ENCODE results near the gene CDK4. TPM values are rescaled to one million over a fixed set of nuclear protein-coding genes. Genes with fewer than 3 reads are reported as not detected.

The CDK4 gene
- total RNA-seq, 2 experiments from 2014 or later, result 275 to 304 TPM

DNA sequence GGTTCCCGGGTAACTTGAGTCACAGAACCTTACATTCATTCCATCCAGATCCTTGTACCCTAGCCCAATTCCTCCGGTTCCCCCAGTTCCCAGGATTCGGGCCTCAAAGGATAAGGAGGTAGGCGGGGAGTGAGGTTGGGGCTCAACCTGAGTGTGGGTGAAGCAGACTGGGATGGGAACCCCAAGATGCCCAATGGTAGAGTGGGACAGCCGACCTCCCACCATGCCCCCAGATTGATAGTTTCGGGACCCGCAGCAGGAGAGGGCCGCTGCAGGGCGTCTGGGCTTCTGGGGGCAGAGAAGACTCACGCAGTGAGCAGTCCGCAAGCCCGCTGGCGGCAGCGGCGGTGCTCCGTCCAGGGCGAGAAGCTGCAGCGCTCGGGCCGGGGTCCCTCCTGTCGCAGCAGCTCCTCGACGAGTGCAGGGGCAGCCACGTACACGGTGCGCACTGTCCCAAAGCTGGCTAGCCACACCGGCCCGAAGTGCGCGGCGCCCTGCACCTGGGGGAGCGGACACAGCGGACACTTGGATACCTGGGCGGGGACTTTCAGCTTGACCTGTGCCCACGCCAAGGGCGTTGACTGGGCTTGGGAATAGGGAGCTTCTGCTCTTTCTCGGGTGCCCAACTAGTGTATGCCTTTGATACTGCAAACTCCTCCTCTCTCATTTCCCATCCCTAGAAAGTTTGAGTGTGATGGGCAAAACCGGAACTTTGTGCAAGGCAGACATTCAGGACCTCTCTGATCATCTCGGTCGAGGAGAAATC, 13.8 kb upstream of the CDK4 start:
- peaks cover 54% of the 10 kb centered on the region for H3K36me3 Mint-ChIP-seq
- peaks cover 46% of the 10 kb centered on the region for H3K4me1 Mint-ChIP-seq
- peaks cover 5% of the 10 kb centered on the region for H3K27me3 Mint-ChIP-seq
- DNase-seq, result no peak
- peak overlapping the region; percentile 89 for H3K4me3 Mint-ChIP-seq
- peak overlapping the region; percentile 79 for H3K27ac Mint-ChIP-seq
- no peaks in the 10 kb centered on the region for H3K9me3 Mint-ChIP-seq

DNA sequence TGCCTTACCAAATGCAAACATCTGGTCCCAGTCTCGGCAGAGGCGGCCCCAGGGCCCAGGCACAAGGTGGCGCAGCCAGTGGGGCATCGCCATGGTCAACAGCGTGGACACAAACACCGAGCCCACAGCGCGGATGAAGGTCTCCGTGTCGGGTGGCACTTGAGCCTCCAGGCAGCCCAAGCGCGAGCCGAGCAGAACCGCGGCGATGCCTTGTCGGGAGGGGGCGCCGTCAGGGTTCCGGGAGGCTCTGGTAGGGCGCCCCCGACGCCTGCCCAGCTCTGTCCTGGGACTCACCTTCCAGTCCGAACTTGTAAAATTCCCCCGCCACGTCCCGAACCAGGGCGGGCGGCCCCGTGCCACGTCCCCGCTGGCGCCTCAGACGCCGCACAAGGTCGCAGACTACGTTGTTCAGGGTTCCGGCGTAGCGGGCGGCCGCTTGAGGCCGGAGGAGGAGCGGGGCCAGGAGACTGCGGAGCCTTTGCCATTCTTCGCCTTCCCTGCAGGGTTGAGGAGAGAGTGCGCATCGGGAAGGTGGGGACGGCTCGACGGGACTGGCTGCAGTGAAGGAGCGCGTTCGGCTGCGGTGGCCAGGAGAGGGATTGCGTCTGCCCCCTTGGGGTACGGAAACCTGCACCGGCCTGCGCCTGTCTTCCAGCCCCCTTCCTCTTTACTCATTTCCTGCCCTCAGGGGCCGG, 13.0 kb upstream of the CDK4 start:
- H3K27ac Mint-ChIP-seq, result peak overlapping the region; percentile 79
- H3K27me3 Mint-ChIP-seq, result peaks cover 5% of the 10 kb centered on the region
- H3K4me3 Mint-ChIP-seq, result peak overlapping the region; percentile 89
- peaks cover 42% of the 10 kb centered on the region for H3K4me1 Mint-ChIP-seq
- H3K36me3 Mint-ChIP-seq, result peaks cover 50% of the 10 kb centered on the region
- DNase-seq, result peak; percentile 66
- H3K9me3 Mint-ChIP-seq, result no peaks in the 10 kb centered on the region

DNA sequence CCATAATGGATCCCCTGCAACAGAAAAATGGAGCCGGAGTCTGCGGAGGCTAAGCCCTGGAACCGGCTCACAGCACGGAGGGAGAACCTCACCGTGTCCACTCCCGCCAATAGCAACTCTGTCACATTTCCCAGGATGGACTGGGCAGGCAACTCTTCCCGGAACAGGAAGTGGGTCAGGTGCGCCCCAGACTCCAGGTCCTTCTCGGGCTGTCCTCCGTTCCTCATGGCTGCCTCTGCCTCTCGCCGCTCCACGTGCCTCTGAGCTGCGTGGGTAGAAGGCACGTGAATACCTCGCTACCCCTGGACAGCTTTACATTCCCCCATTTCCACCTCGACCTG, 12.5 kb upstream of the CDK4 start:
- peak overlapping the region; percentile 79 for H3K27ac Mint-ChIP-seq
- peak; percentile 29 for DNase-seq
- peaks cover 48% of the 10 kb centered on the region for H3K36me3 Mint-ChIP-seq
- H3K27me3 Mint-ChIP-seq, result peaks cover 5% of the 10 kb centered on the region
- peak overlapping the region; percentile 89 for H3K4me3 Mint-ChIP-seq
- H3K9me3 Mint-ChIP-seq, result no peaks in the 10 kb centered on the region
- H3K4me1 Mint-ChIP-seq, result peaks cover 42% of the 10 kb centered on the region

DNA sequence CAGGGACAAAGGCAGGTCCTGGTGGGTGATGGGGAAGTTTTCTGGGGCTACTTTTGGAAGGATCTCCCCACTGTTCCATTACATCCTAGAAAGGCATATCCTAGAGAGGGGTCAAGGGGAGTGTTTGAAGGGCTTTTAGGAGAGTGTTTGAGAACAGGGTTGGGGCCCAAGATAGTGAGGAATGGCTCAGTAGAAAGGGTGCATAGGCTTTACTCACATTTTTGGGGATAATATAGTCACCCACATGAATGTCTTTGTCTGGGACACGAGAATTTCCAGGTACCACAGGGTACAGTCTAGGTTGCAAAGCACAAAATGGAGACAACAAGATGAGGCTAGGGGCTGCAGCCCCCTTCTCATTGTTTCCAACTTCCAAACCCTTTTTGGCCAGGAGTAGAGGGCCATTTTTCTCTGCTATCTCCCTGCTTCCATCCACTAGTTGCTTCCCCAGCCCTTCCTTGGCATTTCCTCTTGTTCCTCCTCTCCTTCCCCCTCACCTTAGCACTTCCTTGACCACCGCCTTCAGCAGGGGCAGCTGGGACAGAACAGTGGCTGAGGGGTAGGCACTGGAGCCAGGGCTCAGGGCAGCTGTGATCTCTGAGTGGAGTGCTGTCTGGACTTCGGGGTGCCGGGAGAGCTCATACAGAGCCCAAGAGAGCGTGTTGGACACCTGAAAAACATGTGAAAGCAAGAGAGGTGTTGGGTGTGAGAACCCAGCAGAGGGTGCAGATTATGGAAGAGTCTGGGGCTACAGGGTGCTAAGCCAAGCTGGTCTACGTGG, 12.0 kb upstream of the CDK4 start:
- Mint-ChIP-seq H3K4me1 (peaks cover 44% of the 10 kb centered on the region), H3K27me3 (peaks cover 5% of the 10 kb centered on the region), H3K9me3 (no peaks in the 10 kb centered on the region), H3K4me3 (peak overlapping the region; percentile 89), H3K36me3 (peaks cover 44% of the 10 kb centered on the region), H3K27ac (peak overlapping the region; percentile 51)
- DNase-seq, result no peak

DNA sequence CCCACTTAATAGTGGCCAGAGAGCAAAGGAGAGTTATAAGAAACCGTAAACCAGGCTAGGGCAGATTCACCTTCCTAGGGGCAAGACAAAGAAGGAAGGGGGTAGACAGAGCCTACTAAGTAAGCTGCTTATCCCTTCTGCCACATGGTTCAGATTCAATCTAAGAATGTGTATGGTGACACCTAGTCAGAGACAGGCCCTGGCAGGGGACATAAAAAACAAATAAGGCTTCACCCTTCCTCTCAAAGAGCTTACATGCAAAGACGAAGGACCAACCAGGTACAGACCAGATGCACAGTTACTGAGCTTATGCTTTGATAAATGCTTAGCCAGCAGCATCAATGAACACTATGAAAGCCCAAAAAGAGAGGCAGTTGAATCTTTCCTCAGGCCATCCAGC, 10.4 kb upstream of the CDK4 start:
- Mint-ChIP-seq H3K27ac (no peak overlapping the region), H3K36me3 (peaks cover 33% of the 10 kb centered on the region), H3K4me1 (peaks cover 43% of the 10 kb centered on the region), H3K9me3 (no peaks in the 10 kb centered on the region), H3K27me3 (peaks cover 5% of the 10 kb centered on the region), H3K4me3 (no peak overlapping the region)
- no peak for DNase-seq

DNA sequence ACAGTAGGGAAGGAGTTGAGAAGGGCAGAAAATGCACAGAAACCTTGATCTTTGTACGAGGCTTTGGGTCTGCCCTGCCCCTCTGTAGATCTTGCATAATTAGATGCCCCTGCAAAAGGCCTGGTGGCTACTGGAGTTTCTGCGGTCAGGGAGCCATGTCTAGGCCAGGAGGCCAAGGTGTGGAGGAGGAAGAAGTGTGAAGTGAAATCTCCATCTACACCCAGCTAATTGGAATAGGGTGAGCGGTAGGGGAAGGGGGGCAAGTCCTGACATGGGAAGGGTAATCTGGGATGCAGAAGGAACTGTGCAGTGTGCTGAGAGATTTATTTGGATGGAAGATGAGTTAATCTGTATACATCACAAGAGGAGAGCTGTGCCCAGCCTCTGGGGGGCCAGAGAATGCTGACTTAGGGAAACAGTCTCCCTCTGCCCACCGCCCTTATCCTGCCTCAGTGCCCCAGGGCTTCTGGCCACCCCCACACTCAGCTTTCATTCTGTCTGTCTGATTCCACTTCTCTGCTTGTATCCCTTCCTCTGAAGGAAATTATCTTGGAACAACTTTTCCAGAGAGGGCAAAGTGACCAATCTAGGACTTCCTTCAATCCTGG, 9.4 kb upstream of the CDK4 start:
- Mint-ChIP-seq H3K27ac (no peak overlapping the region), H3K9me3 (no peaks in the 10 kb centered on the region), H3K4me1 (peaks cover 40% of the 10 kb centered on the region), H3K4me3 (no peak overlapping the region), H3K27me3 (no peaks in the 10 kb centered on the region), H3K36me3 (peaks cover 38% of the 10 kb centered on the region)
- no peak for DNase-seq

DNA sequence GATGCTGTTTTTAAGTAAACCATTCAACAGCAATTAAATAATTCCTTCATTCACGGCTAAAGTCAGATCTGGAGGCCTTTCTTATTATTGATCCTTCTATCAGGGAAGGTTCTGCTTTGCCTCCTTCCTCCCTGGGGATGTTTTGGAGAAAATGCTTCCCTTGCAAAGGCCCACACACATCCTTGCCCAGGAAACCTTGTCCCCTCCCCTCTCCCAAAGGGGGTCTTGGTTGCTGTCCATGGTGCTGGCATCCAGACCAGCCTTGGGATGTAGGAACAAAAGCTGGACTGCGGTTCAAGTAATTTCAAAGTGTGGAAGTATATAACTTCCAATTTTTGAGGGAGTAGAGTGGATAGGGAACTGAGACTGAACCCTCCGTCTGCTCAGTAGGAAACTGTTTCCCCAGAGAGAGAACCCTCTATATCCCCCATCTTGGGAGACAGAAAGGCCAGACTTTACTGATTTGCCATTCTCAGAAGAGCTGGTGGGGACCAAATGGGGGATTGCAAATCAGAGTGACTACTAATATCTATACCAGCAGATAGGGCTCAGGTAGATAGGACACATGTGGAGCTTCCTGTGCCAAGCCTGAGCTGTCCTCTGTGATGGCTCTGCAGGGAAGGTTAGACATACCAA, 8.4 kb upstream of the CDK4 start:
- H3K4me1 Mint-ChIP-seq, result peaks cover 40% of the 10 kb centered on the region
- H3K4me3 Mint-ChIP-seq, result no peak overlapping the region
- DNase-seq, result no peak
- no peak overlapping the region for H3K27ac Mint-ChIP-seq
- no peaks in the 10 kb centered on the region for H3K27me3 Mint-ChIP-seq
- peaks cover 38% of the 10 kb centered on the region for H3K36me3 Mint-ChIP-seq
- H3K9me3 Mint-ChIP-seq, result no peaks in the 10 kb centered on the region

DNA sequence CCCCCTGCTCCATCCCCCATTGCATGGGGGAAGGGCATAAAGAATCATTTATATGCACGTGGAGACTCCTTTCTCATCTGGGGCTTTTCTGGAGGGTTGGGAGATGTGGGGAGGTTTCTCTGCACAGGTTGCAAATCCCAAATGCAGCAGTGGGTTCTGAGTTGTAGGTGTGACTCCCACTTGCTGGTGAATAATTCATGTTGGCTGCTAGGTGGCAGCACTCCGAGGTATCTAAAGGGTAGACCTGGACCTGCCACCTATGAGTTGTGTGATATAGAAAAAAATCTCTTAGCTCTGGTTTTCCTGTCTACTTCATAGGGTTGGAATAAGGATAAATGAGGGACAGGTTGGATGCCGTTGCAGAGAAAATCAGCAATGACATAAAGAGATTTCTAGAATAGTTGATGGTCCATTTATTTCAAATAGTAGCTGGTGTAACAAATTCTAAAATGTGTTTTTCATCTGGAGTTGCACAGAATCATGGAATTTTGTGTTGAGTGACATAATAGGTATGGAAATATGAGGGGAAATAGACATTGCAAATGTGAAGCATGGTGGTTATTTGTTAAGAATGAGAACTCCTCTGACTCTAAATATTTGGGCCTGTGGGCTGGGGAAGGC, 7.4 kb upstream of the CDK4 start:
- Mint-ChIP-seq H3K36me3 (peaks cover 34% of the 10 kb centered on the region), H3K4me3 (no peak overlapping the region), H3K27ac (no peak overlapping the region), H3K27me3 (no peaks in the 10 kb centered on the region), H3K4me1 (peaks cover 37% of the 10 kb centered on the region), H3K9me3 (no peaks in the 10 kb centered on the region)
- DNase-seq, result peak; percentile 39

DNA sequence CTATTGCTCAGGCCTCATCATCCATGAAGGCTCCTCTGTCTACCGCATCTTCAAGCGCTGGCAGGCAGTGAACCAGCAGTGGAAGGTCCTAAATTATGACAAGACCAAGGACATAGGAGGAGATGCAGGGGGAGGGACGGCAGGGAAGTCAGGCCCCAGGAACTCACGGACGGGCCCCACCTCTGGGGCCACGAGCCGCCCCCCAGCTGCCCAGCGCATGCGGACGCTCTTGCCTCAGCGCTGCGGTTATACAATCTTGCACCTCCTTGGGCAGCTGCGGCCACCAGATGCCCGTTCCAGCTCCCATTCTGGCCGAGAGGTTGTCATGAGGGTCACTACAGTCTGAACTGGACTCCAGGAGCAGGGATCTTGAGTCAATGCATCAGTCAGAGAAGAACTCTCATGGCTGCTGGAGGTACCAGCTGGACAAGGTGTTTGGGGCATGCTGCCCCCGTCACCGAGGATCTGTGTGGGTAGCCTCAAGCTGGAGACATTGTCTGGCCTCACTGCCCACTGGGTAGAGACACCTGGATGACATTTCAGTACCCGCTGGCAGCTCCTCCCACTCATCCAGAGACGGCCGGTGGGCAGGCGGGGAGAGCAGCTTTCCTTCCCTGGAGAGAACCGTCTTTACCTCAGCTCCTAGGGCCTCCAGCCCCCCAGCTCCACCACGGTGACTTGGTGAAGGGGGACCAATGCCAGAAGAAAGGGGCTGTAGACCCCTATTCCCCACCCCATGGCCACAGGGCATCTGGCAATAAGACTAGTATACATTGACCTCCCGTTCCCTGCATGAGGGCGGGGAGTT, 6.6 kb upstream of the CDK4 start:
- H3K9me3 Mint-ChIP-seq, result no peaks in the 10 kb centered on the region
- H3K36me3 Mint-ChIP-seq, result peaks cover 29% of the 10 kb centered on the region
- no peaks in the 10 kb centered on the region for H3K27me3 Mint-ChIP-seq
- no peak overlapping the region for H3K27ac Mint-ChIP-seq
- DNase-seq, result no peak
- no peak overlapping the region for H3K4me3 Mint-ChIP-seq
- H3K4me1 Mint-ChIP-seq, result peaks cover 39% of the 10 kb centered on the region

DNA sequence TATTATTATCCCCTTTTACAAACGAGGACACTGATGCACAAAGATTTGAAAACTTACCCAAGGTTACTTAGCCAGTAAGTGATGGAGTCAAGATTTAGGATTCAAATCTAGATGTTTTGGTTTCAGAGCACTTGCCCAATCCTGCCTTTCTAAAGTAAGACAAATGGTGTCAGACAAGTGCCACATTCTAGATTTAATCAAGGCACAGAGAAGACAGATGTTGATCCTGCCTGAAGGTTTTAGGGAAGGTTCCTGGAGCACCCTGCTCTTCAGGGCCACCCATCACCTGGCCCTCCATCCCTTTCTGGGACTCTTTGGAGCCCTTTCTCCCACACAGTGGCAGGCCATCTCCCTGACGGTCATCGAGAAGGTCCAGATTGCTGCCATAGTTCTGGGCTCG, 5.7 kb upstream of the CDK4 start:
- Mint-ChIP-seq H3K9me3 (no peaks in the 10 kb centered on the region), H3K27me3 (no peaks in the 10 kb centered on the region), H3K4me1 (peaks cover 39% of the 10 kb centered on the region), H3K36me3 (peaks cover 21% of the 10 kb centered on the region), H3K4me3 (no peak overlapping the region), H3K27ac (no peak overlapping the region)
- no peak for DNase-seq

DNA sequence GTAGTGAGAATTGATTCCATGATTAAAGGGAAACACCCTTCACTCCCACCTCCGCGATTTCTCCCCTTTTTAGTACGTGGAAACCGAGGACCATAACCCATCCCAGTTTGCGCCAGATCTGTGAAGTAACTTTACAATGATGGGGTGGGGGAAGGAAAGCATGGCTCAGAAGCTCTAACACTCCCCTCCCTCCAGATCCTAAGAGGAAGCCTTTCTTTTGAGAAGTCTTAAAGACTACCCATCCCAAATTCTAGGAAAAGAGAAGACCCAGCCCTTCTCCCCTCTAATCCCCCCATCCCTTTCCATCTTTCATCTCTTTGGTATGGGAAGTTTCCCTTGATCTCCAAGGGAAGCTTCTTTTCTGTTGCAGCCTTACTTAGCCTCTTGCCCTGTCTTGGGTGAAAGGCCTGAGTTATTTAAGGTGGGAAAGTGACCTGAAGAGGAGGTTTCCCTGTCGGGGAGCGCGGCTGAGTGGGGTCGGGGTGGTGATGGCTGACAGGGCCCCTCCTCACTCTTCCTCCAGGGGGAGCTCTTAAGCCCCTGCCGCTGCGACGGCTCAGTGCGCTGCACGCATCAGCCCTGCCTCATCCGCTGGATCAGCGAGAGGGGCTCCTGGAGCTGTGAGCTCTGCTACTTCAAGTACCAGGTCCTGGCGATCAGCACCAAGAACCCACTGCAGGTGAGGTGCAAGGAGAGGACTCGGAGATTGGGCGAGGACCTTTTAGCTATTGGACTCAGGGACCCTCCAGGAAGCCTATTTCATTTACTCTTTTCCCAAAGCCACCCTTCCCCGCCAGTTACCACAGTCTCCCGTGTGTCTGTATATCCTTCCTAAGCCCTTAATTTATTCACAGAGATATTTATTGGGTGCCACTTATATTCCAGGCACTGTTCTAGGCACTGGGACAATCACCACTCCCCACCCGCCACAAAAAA, 4.6 kb upstream of the CDK4 start:
- Mint-ChIP-seq H3K27me3 (no peaks in the 10 kb centered on the region), H3K4me1 (peaks cover 39% of the 10 kb centered on the region), H3K4me3 (peak overlapping the region; percentile 87), H3K27ac (peak overlapping the region; percentile 51), H3K36me3 (peaks cover 25% of the 10 kb centered on the region), H3K9me3 (no peaks in the 10 kb centered on the region)
- peak; percentile 78 for DNase-seq

DNA sequence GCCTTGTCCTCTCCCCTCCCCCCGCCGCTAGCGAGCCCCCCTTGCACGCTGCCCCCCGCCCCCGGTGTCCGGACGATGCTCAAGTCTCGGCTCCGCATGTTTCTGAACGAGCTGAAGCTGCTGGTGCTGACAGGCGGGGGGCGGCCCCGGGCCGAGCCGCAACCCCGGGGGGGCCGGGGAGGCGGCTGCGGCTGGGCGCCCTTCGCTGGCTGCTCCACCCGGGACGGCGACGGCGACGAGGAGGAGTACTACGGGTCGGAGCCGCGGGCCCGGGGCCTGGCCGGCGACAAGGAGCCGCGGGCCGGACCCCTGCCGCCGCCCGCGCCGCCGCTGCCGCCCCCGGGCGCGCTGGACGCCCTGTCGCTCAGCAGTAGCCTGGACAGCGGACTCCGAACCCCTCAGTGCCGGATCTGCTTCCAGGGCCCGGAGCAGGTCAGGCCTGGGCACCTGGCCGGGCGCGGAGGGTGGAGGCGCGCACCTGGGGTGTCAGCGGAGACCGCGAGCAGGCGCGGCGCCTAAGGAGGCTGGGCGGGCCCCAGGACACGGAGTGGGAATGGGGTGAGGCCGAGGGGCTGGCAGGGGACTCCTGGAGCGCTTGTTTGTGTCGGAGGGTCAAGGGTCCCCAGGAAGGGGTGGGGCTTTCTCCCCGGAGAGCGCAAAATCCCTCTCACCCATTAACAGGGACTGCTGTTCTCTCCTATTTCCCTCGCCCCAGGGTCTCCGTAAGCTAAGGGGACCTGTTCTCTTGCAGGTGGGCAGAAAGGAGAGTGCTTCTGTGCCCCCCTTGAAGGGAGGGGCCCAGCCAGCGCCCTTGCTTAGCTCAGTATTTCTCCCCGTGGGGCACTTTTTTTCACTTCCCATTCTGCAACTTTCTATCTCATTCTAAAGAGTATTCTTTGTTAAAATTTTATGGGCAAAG, 3.6 kb upstream of the CDK4 start:
- Mint-ChIP-seq H3K27me3 (no peaks in the 10 kb centered on the region), H3K9me3 (no peaks in the 10 kb centered on the region), H3K36me3 (peaks cover 27% of the 10 kb centered on the region), H3K27ac (no peak overlapping the region), H3K4me3 (peak overlapping the region; percentile 87), H3K4me1 (peaks cover 43% of the 10 kb centered on the region)
- DNase-seq, result peak; percentile 42

All from activated naive CD8-positive, alpha-beta T cell treated with anti-CD3 and anti-CD28 coated beads for 36 hours (primary cell).